Fibroblast of upper back skin (primary cell): Measurements from ENCODE around the gene ZNF567.
"Not testable (repeated sequence)": the region's sequence is repeated elsewhere in the genome, so short reads cannot be mapped to it uniquely, and the experiment has no call there.

Experiments
- DNase-seq: peaks from one replicate; pipeline ENCODE4 v3.0.0-alpha.2; 2013

ZNF567 gene

GRCh38 chr19:36687214-36688056 lies at the start of gene ZNF567:
TSS of gene ZNF567 (plus strand) at chr19:36687612. CDS start at chr19:36694868, 7,256 bp downstream.
- DNase-seq = peak; percentile 94

GRCh38 chr19:36638862-36639510 lies 48.4 kb upstream of the ZNF567 start:
- DNase-seq = no peak

- DNase-seq = no peak
These were observed 40.7 kb upstream of the ZNF567 start for GRCh38 chr19:36646746-36647145.

DNA sequence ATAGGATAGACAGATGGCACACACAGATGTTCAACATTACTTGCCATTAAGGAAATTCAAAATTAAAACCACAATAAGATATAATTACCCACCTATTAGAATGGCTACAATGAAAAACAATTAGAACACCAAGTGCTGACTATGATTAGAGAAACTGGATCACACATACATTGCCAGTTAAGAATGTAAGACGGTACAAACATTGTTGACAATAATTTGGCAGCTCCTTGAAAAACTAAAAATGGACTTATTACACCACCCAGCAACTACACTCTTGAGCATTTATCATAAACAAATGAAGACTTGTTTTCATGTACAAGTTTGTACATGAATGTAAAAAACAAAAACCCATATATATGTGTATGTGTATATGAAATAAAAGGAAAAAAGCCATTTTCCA lies 34.5 kb upstream of the ZNF567 start:
- no peak for DNase-seq

DNA sequence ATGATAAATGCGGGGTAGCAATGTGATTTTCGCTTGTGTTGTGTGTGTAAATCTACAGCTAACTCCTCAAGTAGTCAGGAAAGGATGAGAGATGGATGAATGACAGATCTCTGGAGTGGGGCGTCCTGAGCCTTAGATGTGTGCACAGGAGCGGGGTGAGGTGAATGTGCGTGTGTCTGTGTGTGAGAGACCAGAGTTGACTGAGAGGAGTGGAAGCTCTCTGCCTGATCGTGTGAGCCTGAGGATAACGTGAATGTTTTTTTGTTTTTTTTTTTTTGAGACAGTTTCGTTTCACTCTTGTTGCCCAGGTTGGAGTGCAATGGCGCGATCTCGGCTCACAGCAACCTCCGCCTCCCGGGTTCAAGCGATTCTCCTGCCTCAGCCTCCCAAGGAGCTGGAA lies 21.6 kb upstream of the ZNF567 start:
- no peak for DNase-seq

DNA sequence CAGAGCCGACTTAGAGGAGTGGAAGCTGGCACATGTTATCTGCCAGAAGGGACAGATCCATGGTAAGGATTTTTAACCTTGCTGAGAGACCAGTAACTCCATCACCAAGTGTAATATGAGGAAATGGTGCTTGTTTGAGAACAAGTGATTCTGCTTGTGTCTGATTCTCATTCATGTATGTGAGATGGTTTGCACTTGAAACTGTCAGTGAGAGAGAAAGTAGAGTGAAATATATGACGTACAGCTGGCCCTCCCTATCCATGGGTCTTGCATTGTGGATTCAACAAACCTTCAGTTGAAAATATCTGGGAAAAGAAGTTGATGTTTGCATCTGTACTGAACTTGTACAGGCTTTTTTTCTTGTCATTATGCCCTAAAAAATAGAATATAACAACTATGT lies 18.8 kb upstream of the ZNF567 start:
- DNase-seq = no peak

DNA sequence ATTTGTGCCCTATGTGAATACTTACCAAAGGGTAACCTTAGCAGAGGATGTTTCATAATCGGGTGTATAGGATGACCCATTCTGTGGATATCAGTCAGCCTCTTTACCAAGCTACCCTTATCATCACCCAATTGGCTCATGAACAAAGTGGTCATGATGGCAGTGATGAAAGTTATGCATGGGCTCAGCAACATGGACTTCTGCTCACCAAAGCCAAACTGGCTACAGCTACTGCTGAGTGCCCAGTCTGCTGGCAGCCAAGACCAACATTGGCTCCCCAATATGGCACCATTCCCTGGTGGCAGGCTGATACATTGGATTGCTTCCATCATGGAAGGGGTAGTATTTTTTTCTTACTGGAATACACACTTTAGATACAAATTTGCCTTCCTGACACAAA lies 15.0 kb upstream of the ZNF567 start:
- no peak for DNase-seq

DNA sequence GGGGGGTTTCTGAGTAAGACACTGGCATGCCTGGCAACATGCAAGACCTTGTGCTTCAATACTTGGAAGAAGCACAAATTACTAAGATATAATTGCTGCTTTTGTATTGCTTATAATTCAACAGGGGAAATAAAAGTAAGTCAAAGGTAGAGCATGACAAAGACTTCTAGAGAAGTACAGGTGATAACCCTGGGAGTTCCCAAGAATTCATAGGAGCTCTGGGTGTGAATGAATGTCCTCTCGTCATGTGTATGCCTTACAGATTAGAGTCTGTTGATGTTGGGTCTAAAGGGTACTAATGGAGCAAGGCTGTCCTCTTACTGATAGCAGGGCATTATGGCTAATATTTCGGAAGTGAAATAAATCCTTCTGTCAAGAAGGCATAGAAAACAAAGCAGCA lies 13.2 kb upstream of the ZNF567 start:
- no peak for DNase-seq

- no peak for DNase-seq
These were observed 8.0 kb upstream of the ZNF567 start for GRCh38 chr19:36679455-36679854.

DNA sequence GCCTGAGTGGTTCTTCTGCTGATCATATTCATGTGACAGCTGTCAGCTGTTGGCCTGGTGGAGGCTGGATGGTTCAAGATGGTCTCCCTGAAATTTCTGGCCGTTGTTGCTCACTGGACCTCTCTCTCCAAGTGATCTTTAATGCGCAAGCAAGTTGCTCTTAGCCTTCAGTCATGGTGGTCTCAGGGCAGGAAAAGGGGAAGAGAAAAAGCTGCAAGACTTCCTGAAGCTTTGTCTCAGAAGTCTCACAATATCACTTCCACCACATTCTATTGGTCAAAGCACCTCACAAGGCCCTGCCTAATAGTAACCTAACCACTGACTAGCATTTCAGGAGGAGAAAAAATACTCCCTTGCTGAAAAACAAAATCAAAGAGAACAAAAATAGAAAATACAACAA lies 1.6 kb upstream of the ZNF567 start:
- DNase-seq = no peak

GRCh38 chr19:36686365-36687213 lies 823 bp upstream of the ZNF567 start:
- no peak for DNase-seq

DNA sequence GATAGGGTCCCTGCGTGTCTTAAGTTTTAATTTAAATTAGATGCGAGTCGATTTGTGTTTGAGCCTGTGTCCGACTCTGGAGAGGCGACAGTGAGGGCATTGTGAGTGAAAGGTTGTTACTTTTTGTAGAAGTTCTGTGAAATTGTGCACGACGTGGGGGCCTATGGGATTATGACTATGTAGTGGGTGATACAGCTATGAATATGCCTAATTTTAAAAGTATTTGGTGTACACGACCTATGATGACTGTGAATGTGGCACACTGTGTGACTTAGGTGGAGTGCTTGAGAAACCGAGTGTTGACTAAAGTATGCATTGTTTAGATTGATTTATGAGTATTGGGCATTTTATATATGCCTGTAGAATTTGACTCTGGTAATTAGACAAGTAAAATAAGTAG lies 646 bp downstream of the ZNF567 start:
- DNase-seq = no peak

DNA sequence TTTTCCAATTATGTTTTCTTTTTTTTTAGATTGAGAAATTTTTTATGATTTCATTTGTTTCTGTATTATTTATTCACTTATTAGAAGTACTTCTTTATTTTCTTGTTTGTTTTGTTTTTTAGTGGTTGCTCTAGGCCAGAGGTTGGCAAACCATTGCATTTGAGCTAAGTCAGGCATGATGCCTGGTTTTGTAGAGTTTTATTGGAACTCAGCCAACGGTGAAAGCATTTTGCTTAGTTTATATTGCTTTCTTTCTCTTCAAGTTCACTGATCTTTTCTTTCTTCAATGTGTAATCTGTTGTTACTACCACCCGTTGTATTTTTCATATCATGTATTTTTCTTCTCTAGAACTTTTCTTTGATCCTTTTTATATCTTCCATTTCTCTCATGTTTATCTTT lies 19.7 kb downstream of the ZNF567 start:
- no peak for DNase-seq

DNA sequence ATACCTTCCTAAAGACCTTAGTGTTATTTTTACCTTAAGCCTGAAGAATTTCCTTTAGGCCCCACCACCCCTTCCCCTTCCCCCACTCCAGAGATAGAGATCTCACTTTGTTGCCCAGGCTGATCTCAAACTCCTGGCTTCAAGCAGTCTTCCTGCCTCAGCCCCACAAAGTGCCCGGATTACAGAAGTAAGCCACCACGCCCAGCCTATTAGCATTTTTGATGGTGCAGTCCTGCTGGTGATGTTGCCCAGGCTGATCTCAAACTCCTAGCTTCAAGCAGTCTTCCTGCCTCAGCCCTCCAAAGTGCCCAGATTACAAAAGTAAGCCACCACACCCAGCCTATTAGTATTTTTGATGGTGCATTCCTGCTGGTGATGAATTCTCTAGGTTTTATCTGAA lies 22.0 kb downstream of the ZNF567 start:
- no peak for DNase-seq

GRCh38 chr19:36719687-36720556 lies 32.5 kb downstream of the ZNF567 start:
- DNase-seq = no peak

- DNase-seq = not testable (repeated sequence)
These were observed 48.8 kb downstream of the ZNF567 start for GRCh38 chr19:36736166-36736565.

DNA sequence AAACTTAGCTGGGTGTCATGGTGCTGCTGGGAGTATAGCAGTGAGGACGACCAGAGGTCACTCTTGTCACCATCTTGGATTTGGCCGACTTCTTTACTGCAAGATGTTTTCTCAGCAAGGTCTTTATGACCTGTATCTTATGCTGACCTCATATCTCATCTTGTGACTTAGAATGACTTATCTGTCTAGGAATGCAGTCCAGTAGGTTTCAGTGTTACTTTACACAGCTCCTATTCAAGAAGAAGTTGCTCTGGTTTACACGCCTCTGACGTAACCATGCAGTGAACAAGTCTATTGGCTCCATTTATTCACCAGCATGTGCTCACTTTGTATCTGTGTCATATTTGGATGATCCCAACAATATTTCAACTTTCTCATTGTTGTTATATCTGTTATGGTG lies 58.5 kb downstream of the ZNF567 start:
- DNase-seq = no peak

GRCh38 chr19:36747750-36748149 lies 60.3 kb downstream of the ZNF567 start:
- no peak for DNase-seq

DNA sequence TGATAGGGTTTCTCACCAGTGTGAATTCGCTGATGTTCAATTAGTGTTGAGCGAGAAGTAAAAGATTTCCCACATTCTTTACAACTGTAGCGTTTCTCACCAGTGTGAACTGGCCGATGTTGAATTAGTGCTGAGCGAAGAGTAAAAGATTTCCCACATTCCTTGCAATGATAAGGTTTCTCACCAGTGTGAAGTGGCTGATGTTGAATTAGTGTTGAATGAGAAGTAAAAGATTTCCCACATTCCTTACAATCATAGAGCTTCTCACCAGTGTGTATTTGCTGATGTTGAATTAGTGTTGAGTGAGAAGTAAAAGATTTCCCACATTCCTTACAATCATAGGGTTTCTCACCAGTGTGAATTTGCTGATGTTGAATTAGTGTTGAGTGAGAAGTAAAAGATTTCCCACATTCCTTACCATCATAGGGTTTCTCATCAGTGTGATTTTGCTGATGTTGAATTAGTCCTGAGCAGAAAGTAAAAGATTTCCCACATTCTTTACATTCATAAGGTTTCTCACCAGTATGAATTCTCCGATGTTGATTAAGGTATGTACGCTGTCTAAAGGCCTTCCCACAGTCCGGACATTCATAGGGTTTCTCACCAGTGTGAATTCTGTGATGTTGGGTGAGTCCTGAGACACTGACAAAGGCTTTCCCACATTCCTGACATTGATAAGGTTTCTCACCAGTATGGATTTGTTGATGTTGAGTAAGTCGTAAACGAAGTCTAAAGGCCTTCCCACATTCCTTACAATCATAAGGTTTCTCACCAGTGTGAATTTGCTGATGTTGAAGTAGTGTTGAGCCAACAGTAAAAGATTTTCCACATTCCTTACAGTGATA lies 61.2 kb downstream of the ZNF567 start:
- no peak for DNase-seq

- not testable (repeated sequence) for DNase-seq
These were observed 62.2 kb downstream of the ZNF567 start for GRCh38 chr19:36749613-36750012.

- no peak for DNase-seq
These were observed 62.8 kb downstream of the ZNF567 start for GRCh38 chr19:36750066-36750691.
